GM18520 (cell line): ENCODE results near the gene PFN1.
"Not testable (repeated sequence)": the region's sequence is repeated elsewhere in the genome, so short reads cannot be mapped to it uniquely, and the experiment has no call there.

Experiments used
- ATAC-seq: cut with Tn5 transposase; IDR thresholded peaks from one replicate; pipeline ENCODE4 v1.9.1; 2021; ENCODE audit not compliant: unreplicated experiment

The PFN1 gene

DNA sequence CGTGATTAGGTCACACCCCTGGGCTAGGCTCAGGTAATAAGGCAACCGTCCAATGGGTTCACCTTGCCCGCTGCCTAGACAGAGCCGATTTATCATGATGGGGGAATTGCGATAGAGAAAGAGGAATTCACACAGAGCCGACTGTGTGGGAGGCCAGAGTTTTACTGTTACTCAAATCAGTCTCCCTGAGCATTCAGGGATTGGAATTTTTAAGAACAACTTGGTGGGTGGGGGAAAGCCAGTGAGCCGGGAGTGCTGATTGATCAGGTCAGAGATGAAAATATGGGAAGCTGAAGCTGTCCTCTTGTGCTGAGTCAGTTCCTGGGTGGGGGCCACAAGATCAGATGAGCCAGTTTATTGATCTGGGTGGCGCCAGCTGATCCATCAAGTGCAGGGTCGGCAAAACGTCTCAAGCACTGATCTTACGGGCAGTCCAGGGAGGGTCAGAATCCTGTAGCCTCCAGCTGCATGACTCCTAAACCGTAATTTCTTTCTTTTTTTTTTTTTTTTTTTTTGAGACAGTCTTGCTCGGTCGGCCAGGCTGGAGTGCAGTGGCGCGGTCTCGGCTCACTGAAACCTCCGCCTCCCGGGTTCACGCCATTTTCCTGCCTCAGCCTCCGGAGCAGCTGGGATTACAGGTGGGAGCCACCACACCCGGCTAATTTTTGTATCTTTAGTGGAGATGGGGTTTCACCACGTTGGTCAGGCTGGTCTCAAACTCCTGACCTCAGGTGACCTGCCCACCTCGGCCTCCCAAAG lies 21.6 kb downstream of the PFN1 start:
- not testable (repeated sequence) for ATAC-seq

DNA sequence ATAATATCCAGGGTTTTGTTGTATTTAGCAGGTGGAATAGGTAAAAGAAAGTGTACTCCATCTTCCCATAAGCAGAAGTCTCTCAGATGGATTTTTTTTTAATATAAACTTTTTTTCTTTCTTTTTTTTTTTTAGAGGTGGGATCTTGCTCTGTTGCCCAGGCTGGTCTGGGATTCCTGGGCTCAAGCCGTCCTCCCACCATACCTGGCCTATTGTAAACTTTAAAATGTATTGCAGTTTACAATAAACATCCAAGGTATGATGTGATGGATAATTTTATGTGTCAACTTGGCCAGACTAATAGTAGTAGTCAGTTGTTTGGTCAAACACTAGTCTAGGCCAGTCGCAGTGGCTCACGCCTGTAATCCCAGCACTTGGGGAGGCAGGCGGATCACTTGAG lies 27.0 kb downstream of the PFN1 start:
- no peak for ATAC-seq

DNA sequence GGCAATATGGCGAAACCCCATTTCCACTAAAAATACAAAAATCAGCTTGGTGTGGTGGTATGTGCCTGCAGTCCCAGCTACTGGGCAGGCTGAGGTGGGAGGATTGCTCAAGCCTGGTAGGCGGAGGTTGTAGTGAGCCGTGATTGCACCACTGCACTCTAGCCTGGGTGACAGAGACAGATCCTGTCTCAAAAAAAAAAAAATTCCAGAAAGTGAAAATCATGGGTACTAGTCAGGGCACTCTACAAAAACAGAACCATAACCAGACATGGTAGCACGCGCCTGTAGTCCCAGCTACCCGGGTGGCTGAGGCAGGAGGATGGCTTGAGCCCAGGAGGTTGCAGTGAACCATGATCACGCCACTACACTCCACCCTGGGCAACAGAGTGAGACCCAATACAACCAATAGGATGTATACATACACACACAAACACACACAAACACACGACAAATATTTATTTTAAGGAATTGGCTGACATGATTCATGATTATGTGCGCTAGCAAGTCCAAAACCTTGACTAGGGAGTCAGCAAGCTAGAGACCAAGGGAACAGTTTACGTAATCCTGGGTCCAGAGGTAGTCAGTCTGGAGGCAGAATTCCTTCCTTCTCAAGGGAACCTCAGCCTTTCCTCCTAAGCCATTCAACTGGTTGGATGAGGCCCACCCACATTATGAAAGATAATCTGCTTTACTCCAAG lies 27.8 kb downstream of the PFN1 start:
- no peak for ATAC-seq

DNA sequence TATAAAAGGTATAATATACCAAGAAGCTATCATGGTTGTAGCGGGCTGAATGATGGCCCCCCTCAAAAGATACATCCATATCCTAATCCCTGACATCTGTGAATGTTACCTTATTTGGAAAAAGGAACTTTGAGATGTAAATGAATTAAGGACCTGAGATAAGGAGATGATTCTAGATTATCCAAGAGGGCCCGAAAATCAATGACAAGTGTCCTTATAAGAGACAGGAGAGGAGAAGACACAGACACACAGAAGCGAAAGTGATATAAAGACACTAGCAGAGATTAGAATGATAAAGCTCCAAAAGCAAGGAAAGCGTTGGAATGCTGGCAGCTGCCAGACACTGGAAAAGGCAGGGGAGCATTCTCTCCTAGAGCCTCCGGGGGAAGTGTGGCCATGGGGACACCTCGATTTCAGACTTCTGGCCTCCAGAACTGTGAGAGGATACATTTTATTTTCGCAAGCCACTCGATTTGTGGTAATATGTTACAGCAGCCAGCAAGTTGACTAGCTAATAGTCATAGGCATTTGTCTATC lies 28.8 kb downstream of the PFN1 start:
- ATAC-seq, result no peak

DNA sequence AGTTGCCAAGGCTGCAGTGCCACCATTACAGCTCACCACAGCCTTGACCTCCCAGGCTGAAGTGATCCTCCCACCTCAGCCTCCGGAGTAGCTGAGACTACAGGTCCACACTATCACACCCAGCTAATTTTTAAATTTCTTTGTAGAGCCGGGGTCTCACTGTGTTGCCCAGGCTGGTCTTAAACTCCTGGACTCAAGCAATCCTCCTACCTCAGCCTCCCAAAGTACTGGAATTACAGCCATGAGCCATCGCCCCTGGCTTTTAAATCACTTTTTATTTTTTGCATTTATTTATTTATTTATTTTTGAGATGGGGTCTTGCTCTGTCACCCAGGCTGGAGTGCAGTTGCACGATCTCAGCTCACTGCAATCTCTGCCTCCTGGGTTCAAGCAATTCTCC lies 33.8 kb downstream of the PFN1 start:
- ATAC-seq, result not testable (repeated sequence)

DNA sequence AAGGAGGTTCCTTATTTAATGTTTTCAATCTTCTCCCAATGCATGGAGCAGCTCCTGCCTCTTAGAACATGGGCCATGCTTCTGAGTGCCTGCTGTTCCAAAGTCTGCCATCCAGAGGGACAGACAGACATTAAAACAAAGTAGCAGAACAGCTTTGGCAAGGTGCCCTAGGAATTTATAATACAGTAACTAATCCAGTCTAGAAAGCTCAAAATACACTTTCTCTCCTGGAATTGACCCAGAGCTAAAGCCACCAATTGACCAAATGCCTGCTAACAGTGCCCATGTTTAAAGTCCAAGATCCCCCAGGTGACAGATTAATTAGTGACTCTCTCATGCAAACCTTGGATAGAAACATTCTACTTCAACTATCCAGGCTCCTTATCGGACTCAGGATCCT lies 34.3 kb downstream of the PFN1 start:
- no peak for ATAC-seq

DNA sequence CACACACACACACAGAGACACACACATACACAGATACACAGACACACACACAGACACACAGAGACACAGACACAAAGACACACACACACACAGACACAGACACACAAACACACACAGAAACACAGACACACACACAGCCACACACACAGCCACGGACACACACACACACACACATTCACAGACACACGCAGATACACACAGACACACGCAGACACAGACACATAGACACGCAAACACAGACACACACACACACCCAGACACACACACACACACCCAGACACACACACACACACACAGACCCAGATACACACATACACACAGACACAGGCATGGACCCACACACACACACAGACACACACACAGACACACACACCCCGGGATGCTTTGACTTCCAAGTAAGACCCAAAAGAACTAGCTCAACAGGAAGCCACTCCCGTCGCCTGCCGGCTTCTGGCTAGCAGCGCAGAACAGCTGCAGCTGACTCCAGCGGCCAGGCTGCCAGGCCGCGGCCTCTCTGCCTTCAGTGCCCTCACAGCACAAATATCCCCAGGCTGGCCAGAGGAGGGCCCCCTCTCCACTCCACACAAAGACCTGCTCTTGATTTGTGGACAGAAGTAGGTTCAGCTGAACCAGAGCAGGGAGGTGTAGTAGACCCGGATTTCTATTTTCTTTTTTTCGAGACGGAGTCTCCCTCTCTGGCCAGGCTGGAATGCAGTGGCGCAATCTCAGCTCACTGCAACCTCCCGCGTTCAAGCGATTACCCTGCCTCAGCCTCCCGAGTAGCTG lies 39.4 kb downstream of the PFN1 start:
- ATAC-seq, result no peak

DNA sequence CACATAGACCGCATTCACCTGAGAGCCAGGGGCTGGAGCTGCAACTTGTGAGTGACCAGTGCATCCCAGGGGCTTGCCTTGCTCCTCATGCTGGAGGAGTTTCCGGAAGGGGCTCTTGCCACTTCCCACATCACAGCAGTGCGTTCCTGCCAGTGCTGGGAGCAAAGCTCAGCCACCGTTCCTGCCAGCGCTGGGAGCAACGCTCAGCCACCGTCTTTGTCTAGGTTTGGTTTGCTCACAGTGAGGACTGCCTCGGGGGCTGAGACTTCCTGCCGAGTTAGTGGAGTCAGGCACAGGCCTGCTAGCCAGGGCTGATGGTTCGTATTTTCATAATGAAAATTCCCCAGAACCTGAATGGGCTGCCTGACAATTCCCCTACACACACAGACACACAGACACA lies 40.0 kb downstream of the PFN1 start:
- no peak for ATAC-seq

DNA sequence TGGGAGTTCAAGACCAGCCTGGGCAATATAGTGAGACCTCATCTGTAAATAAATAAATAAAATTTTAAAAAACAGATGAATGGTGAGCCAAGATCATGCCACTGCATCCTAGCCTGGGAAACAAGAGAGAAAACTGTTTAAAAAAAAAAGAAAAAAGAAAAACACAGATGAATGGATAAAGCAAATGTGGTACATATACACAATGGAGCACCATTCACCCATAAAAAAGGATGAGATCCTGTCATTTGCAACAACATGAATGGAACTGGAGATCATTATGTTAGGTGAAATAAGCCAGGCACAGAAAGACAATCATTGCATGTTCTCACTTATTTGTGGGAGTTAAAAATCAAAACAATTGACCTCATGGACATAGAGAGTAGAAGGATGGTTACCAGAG lies 41.7 kb downstream of the PFN1 start:
- ATAC-seq, result not testable (repeated sequence)

DNA sequence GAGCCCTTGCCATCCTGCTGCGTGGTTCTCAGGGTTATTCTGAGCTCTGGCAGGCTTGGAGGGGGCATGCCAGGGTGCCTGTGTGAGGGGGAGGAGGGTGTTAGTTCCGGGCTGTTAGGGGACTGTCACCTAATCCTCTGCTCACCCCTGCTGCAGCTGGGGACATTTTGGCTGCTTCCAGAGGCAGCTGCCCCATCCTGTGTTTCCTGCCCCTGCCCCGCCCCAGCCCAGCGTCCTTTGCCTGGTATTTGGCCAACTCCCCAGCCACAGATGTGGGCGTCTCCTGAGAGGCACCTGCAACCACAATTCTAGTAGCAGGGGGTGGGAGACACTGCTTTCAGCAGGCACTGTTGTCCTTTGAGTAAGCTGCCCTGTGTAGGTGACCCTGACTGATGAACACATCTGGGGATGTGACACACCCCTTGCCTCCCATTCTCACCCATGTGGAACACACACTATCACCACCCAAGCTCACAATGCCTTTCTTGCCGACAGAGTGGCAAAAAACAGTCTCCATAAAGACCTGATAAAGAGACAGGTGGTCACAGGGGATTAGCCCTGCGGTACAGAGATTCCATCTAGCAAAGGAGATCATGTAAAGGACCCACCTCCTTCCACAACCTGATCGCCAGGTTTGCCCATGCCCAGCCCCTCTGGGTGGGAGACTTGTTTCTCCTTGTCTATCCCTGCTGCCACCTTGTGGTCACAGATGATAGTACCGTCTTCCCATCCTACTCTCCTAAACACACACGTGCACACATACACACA lies 45.1 kb downstream of the PFN1 start, which contains the start of gene CHRNE:
Gene CHRNE, minus strand, starts transcription at position 48 of the 768 bp plus-strand sequence. Its CDS starts 35 bp downstream, at position 13.
- no peak for ATAC-seq

DNA sequence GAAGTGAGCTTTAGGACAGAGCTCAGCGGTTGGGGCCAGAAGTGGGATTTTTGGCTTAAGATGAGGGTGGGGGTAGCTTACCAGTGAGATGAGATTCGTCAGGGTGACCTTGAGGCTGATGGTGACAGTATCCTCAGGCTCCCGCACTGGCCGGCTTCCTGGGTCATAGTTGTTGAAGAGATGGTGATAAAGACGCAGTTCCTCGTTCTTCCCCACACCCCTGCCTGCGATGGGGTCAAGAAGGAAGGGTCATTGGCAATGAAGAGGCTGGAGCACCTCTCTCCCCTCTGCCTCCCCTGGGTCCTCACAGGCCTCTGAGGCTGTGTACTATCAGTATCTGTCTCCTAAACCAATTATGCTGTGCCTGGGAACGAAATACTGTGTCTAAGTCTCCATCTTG lies 45.8 kb downstream of the PFN1 start:
- ATAC-seq, result no peak

DNA sequence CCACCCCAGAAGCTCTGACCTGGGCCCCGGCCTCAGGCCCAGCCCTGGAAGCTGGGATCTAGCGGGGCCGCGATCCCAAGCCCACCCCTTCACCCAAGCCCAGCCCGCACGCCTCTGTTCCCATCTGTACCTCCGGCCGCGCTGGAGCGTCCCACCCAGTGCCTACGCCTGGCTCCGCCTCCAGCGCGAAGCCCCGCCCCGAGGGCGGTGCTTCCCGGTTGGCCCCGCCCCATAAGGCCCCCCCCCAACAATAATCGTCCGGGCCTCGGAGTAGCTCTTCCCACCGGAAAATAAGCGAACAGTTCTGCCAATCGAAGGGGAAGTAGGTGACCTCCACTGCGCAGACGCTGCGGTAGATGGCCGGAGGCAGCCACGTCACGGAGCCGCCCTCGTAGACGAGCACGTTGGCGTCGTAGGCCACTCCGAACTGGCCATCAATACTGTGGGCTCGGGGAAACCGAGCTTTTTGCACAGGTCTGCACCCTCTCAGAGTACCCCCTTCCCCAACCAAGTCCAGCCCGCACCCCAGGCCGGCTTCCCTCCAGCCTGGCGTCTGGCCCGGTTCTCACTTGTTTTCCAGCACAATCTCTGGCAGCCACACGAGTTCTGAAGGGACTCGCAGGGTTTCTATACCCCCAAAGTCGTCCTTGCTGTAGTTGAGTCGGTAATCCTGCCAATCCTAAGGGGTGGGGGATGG lies 46.5 kb downstream of the PFN1 start:
- ATAC-seq, result no peak

DNA sequence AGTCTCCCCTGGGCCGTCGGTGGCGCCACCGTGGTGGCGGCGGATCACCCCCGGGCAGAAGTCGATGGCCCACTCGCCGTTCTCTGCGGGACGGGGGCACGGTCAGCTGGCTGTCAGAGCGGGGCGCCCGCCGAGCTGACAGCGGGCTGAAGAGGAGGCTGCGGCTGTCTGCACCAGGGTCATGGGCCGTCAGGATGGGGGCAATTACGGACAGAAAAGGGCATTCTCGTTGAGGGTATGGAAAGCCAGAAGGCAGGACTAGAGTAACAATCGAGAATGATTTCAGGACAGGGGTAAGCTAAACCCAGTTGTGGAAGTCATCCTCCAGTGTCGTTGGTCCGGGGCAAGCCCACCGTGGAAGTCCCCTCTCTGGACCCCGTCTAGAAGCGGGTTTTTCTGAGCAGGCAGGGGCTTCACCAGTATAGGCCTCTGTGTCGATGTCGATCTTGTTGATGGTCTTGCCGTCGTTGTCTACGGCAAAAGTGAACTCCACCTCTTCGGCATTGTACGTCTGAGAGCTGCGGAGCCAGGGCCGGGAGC lies 47.2 kb downstream of the PFN1 start:
- no peak for ATAC-seq

DNA sequence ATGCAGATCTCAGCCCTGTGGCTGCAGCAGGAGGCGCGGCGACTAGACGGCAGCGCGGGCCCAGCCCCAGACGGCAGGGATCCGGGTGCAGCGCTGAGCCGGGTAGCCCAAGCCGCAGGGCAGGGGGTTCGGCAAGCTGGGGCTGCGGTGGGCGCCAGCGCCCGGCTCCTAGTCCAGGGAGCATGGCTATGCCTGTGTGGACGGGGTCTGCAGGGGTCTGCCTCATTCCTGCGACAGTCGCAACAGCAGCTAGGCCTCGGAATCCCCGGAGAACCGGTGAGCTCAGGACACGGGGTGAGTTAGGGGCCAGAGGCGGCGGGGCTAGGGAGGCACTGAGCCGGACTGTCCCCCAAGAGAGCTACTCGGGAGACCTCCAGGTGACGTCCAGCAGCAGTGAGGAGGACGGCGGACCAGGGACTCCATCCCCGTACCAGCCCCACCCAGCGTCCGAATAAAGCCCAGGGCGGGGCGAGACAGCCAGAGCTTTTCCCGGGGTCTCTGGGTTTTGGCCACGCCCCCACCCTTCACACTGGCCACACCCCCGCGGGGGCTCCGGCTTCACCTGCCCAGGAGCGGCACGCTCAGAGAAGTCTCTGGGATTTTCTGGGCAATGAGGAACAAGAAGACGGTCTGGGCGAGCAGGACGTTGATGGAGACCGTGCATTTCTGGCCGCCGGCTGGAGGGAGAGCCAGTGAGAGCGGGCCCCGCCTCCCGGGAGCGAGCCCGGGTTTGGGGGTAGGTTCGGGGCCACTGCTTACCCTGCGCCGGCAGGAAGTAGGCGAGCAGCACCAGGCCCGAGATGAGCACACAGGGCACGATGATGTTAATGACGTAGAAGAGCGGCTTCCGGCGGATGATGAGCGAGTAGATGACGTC lies 47.9 kb downstream of the PFN1 start:
- no peak for ATAC-seq

DNA sequence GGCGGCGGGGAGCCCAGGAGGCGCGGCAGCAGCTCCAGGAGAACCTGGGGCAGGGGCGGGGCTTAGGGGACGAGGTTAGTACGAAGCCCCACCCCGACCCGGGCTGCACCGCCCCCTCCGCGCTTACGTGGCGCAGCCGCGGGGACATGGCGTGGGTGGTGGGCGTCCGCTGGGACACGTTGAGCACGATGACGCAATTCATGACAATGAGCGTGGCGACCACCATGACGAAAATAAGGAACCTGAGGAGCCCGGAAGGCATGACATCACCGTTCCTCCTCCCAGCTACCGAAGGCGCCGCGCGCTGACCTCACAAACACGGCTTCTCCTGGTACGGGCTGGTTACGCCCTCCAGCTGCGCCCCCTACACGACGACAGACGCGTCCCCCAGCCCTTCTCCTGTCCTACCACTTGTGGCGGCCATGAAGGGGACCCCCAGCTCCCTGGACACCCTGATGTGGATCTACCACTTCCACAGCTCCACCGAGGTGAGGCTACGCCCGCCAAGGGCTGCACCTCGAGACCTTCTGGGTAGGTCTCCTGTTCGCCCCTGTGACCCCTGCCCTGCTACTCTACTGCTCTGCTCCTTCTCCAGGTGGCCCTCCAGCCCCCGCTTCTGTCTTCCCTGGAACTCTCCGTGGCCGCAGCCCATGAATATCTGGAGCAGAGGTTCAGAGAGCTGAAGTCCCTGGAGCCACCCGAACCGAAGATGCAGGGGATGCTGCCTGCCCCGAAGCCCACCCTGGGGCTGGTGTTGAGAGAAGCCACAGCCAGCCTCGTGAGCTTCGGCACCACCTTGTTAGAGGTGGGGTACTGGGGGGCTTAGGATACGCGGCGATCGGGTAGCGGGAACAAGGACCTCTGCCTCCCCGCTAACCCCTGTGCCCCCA lies 48.7 kb downstream of the PFN1 start, which contains the start of gene C17orf107:
Gene C17orf107, plus strand, starts transcription at position 196 of the 890 bp plus-strand sequence. Its CDS starts 227 bp downstream, at position 423.
- no peak for ATAC-seq

DNA sequence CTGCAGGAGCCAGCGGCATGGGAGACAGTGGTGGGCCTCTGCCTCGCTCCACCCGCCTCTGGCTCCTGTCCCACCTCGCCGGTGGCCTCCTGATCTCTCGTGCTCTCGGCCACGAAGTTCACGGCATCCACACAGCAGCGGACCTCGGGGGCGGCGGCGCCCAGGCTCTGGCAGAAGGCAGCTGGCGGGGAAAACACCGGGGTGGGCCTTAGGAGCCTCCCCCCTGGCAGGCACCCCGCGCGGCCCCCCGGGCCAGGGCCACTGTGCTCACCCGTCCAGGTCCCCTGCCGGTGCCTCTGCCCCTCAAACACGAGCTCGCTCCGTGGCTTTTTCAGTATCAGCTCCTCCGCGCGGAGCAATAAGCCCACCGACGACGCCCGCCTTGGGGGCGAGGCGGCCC lies 49.4 kb downstream of the PFN1 start:
- no peak for ATAC-seq

DNA sequence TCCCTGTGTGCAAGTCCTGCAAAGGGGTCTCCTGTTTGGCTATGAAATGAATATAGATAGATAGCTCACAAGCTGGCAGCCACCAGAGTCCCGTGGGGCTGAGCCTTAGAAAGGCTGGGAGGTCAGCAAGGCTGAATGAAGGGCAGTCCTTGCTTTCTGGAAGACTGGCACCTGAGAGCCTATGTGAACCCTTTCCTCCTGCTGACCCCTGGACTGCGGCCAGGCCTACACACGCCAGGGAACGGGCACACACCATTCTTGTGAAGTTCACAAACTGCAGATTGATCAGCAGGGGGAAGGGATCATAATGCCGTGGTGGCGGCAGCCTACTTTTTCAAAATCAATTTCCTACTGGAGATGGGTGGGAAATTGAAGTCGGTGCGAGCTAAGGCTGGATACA lies 50.0 kb downstream of the PFN1 start:
- no peak for ATAC-seq

DNA sequence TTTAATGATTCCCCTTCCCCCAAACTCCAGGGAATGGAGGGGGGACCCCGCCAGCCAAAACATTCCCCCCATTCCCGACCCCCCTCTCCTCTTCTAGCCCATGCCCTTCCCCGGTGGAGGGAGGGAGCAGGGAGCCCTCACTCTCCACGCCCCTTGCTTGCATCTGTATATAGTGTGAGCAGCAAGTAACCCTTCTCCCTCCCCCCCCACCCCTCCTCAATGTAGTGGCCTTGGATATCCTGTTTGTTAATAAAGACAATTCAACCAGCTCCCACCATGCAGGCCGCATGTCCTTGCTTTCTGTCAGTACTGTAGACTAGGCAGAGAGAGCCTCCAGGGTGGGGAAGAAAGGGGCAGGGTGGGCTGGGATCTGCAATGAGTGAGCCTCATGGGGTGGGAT lies 50.5 kb downstream of the PFN1 start:
- ATAC-seq, result no peak
